Prostate gland (tissue), 2 donors: ENCODE measurements around the gene MATN1.

Experiments used
- CTCF ChIP-seq, 4 experiments: fragments of 200-600 bp in 2 of 4; fragments of 450-650 bp in 2 of 4; sonication (generic) in 2 of 4; IDR thresholded peaks; 1 replicate in 3 of 4; 2 replicates in 1 of 4; pipeline ENCODE4 v1.5.1; 2016 to 2019; ENCODE audit warnings: antibody characterized with exemption in 4 of 4, mild to moderate bottlenecking in 2 of 4, moderate library complexity in 2 of 4
- POLR2AphosphoS5 ChIP-seq: sonication (generic); formaldehyde crosslinking; IDR thresholded peaks from one replicate; pipeline ENCODE4 v1.6.1; 2017; ENCODE audit warnings: antibody characterized with exemption

GRCh38 chr1:30724175-30724574 is 790 bp upstream of the MATN1 start:
- TF ChIP-seq POLR2AphosphoS5 (no peak), CTCF (IDR thresholded peaks at IDR 0.05) (no peak)
